Loucy (cell line): Measurements from ENCODE around the gene TTC39B.

ENCODE experiments used
- CTCF ChIP-seq: fragments of 200-600 bp; sonication (generic); conservative IDR thresholded peaks from 2 replicates; pipeline ENCODE4 v1.5.1; 2014; ENCODE audit warnings: mild to moderate bottlenecking, antibody characterized with exemption, low read length
- EZH2phosphoT487 ChIP-seq: fragments of 200-600 bp; IDR thresholded peaks from 2 replicates; pipeline ENCODE4 v1.6.1; 2018; ENCODE audit warnings: antibody characterized with exemption, mild to moderate bottlenecking, moderate library complexity, borderline replicate concordance

DNA sequence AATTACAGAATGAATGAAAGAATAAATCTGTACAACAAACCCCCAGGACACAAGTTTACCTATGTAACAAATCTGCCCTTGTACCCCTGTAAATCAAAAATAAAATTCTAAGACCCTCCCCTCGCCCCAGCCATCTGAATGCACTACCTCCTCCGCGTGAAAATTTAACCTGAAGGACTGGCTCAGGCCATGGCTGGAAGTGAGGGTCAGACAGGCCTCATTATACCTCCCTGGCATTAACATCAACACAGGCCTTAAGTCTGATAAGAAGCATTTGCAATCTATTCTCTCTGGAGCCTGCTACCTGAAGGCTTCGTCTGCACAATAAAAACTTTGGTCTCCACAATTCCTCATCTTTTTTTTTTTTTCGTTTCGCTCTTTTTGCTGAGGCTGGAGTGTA, 48.7 kb upstream of the TTC39B start:
- TF ChIP-seq CTCF (no peak), EZH2phosphoT487 (no peak)
